GM12878 (cell line): ENCODE data around the gene MXD4. TPM values are rescaled to one million over a fixed set of nuclear protein-coding genes. Genes with fewer than 3 reads are reported as not detected.
A peak's percentile ranks its signal among the peaks of the same experiment; 100 is the strongest.

ENCODE experiments used
- CHD2 ChIP-seq: IDR thresholded peaks from 2 replicates; pipeline ENCODE4 v1.6.1; 2011; ENCODE audit warnings: low read depth, low read length, improper control_type of control experiment, borderline replicate concordance
- NRF1 ChIP-seq: conservative IDR thresholded peaks from 2 replicates; pipeline ENCODE4 v1.6.1; 2011; ENCODE audit warnings: mild to moderate bottlenecking, low read depth, low read length, improper control_type of control experiment
- PKNOX1 ChIP-seq: fragments of 450-650 bp; IDR thresholded peaks from 2 replicates; pipeline ENCODE4 v1.6.1; 2016; ENCODE audit warnings: mild to moderate bottlenecking
- POLR2A ChIP-seq: IDR thresholded peaks from 2 replicates; pipeline ENCODE4 v1.6.1; 2011; ENCODE audit warnings: low read depth, mild to moderate bottlenecking, low read length
- SUPT20H ChIP-seq: IDR thresholded peaks from 2 replicates; pipeline ENCODE4 v1.6.1; 2011; ENCODE audit warnings: low read depth, mild to moderate bottlenecking, low read length, moderate library complexity, borderline replicate concordance; ENCODE audit not compliant: control insufficient read depth
- ZNF687 ChIP-seq: fragments of 450-650 bp; IDR thresholded peaks from 2 replicates; pipeline ENCODE4 v1.6.1; 2017; ENCODE audit warnings: mild to moderate bottlenecking, moderate library complexity
- polyA plus RNA-seq, 11 experiments: library from polyadenylated mRNA; depleted of rRNA in 4 of 11; unstranded in 6 of 11; stranded (reverse) in 5 of 11; fragments of >200 nt; fragmentation: Nextera tagmentation in 4 of 11; fragmentation: Illumina TruSeq in 1 of 11; extraction: Ambion mirVana in 4 of 11; extraction: Trizol in 1 of 11; gene quantifications; 1 replicate in 1 of 11; 2 replicates in 10 of 11; pipeline versions ENCODE4 v1.2.1 to v1.2.3, GENCODE V29; 2011 to 2016; ENCODE audit warnings: inconsistent platforms in 2 of 11, missing spikeins in 2 of 11, low read depth in 1 of 11
- total RNA-seq, 4 experiments: library from RNA; depleted of rRNA in 3 of 4; stranded (reverse); fragments of >200 nt in 3 of 4; fragmentation: Illumina TruSeq in 1 of 4; extraction: Trizol in 1 of 4; gene quantifications; 2 replicates each; pipeline versions ENCODE4 v1.2.1 to v1.2.3, GENCODE V29; 2013 to 2021

The MXD4 gene
- total and polyA plus RNA-seq, 10 of the 15 experiments (the other 5 are each of a cell fraction or from before 2014, with no cell fraction given): 0.21 to 25.6 (median 5.2) TPM

GRCh38 chr4:2241410-2242353 is 20.2 kb downstream of the MXD4 start, which contains the start of the genes HAUS3 and POLN (continued):
- TF ChIP-seq ZNF687 (peak; percentile 57; the same call in 1 of the 2 replicates), POLR2A (peak; percentile 92), CHD2 (peak; percentile 52; the same call in 1 of the 2 replicates), NRF1 (peak; percentile 92), PKNOX1 (peak; percentile 88), SUPT20H (no peak)
